SKM-1 treated with dmso at 0.1 percent for 144 hours (cell line): ENCODE results near the gene TRIM39.
"Not testable (repeated sequence)": the region's sequence is repeated elsewhere in the genome, so short reads cannot be mapped to it uniquely, and the experiment has no call there.

Source experiments
- DNase-seq: peaks from one replicate; lab custom pipeline; 2025; ENCODE audit not compliant: unreplicated experiment; lab: John Stamatoyannopoulos, UW

TRIM39 gene

GRCh38 chr6:30361661-30362060 is 34.9 kb downstream of the TRIM39 start:
- DNase-seq: no peak

GRCh38 chr6:30363459-30363858 is 36.7 kb downstream of the TRIM39 start:
- DNase-seq: no peak

GRCh38 chr6:30364591-30364990 is 37.9 kb downstream of the TRIM39 start:
- DNase-seq: no peak

GRCh38 chr6:30369280-30369679 is 42.6 kb downstream of the TRIM39 start:
- DNase-seq: not testable (repeated sequence)

GRCh38 chr6:30378290-30378937 is 51.7 kb downstream of the TRIM39 start:
- no peak for DNase-seq

GRCh38 chr6:30380464-30380863 is 53.7 kb downstream of the TRIM39 start:
- DNase-seq: no peak

GRCh38 chr6:30386166-30386565 is 59.4 kb downstream of the TRIM39 start:
- DNase-seq: no peak

- DNase-seq: no peak
These were observed 64.5 kb downstream of the TRIM39 start for GRCh38 chr6:30391240-30391639.
